Liver (tissue), 3 donors: ENCODE results near the gene COQ8B.

ENCODE experiments used
- ATF3 ChIP-seq: IDR thresholded peaks from 2 replicates; pipeline ENCODE4 v1.6.1; 2016; ENCODE audit warnings: antibody characterized with exemption
- CTCF ChIP-seq: fragments of 150-350 bp; IDR thresholded peaks from 2 replicates; pipeline ENCODE4 v1.5.1; 2017; ENCODE audit warnings: improper control_type of control experiment, low read depth, low read length; ENCODE audit not compliant: missing input control
- GABPA ChIP-seq, 2 donors: IDR thresholded peaks in 1 of 2; conservative IDR thresholded peaks in 1 of 2; 2 replicates each; pipeline ENCODE4 v1.6.1; 2016; ENCODE audit warnings: antibody characterized with exemption in 2 of 2, mild to moderate bottlenecking in 1 of 2, moderate library complexity in 1 of 2
- RAD21 ChIP-seq, 2 donors: IDR thresholded peaks; 2 replicates each; pipeline ENCODE4 v1.6.1; 2016; ENCODE audit warnings: antibody characterized with exemption in 2 of 2, mild to moderate bottlenecking in 2 of 2
- RXRA ChIP-seq, 2 donors: IDR thresholded peaks; 2 replicates each; pipeline ENCODE4 v1.6.1; 2017 to 2018; ENCODE audit warnings: antibody characterized with exemption in 2 of 2, mild to moderate bottlenecking in 1 of 2
- TAF1 ChIP-seq: conservative IDR thresholded peaks from 2 replicates; pipeline ENCODE4 v1.6.1; 2016; ENCODE audit warnings: antibody characterized with exemption, mild to moderate bottlenecking
- YY1 ChIP-seq: IDR thresholded peaks from 2 replicates; pipeline ENCODE4 v1.6.1; 2016; ENCODE audit warnings: antibody characterized with exemption, mild to moderate bottlenecking
- donor health status: healthy.
- donor health status: healthy.

GRCh38 chr19:40723661-40724254, 7.1 kb upstream of the COQ8B start:
- TF ChIP-seq CTCF (no peak), RAD21 (IDR thresholded peaks at IDR 0.05) (no peak), RXRA (IDR thresholded peaks at IDR 0.05) (no peak), TAF1 (no peak), YY1 (no peak), ATF3 (no peak), GABPA (IDR thresholded peaks at IDR 0.05 in 1 of 2, conservative IDR thresholded peaks at IDR 0.05 in 1 of 2) (no peak)
